ENCODE measurements around the gene STRN4.
"Not testable (repeated sequence)": the region's sequence is repeated elsewhere in the genome, so short reads cannot be mapped to it uniquely, and the experiment has no call there.

STRN4 gene

GRCh38 chr19:46772170-46773017 lies 26.1 kb upstream of the STRN4 start:
- no peak for DNase-seq (ENCODE audit: low read depth)

GRCh38 chr19:46768746-46769145 lies 22.5 kb upstream of the STRN4 start:
- DNase-seq (ENCODE audit: low read depth): not testable (repeated sequence)

DNA sequence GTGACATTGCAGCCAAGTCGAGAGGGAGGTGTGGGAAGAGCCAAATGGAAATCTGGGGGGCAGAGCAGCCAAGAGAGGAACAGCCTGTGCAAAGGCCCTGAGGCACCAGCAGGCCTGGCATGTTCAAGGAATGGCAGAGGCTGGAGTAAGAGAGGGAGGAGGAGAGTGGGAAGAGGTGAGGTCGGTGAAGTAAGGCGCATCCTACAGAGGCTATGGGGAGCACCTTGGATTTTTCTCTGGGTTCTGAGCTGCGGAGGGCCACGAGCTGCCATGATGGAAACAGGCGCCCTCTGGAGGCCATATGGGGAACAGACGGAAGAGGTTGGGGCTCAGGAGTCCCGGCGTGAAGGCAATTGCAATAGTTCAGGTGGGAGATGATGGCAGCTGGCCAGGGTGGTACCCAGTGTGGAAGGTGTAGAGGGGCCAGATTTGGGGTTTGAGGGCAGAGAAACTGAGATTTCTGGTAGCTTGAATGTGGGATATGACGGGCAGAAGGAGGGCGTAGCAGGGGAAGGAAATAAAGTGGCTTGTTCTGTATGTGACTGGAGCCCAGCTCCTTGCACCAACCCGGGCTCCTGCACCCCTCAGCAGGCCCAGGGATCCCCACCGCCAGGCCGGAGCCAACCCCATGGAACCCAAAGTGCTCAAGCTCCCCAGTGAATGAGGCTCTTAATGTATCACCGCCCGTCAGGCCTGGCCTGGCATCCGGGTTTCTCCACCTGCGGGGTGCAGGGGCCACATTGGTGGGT lies 20.5 kb upstream of the STRN4 start:
- DNase-seq (ENCODE audit: low read depth): no peak

DNA sequence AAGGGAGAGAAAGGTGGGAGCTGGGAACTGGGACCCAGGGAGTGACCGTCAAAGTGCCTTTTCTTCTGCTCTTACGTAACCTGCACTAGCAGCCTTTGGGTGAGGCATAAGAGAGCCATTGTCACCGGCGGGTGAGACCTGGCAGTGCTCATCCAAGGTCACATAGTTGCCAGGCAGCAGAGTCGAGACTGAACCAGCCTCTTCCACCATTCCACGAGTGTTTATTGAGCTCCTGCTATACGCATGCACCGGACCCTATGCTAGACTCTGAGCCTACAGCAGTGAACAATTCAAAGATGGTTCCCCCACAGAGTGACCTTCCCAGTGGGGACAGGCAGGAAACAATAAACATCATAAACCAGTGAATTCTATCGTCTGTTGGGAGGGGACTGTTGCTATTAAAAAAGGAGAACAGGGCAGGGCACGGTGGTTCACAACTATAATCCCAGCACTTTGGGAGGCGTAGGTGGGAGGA lies 18.6 kb upstream of the STRN4 start:
- no peak for DNase-seq (ENCODE audit: low read depth)

GRCh38 chr19:46762245-46762890 lies 16.1 kb upstream of the STRN4 start:
- DNase-seq (ENCODE audit: low read depth): no peak

DNA sequence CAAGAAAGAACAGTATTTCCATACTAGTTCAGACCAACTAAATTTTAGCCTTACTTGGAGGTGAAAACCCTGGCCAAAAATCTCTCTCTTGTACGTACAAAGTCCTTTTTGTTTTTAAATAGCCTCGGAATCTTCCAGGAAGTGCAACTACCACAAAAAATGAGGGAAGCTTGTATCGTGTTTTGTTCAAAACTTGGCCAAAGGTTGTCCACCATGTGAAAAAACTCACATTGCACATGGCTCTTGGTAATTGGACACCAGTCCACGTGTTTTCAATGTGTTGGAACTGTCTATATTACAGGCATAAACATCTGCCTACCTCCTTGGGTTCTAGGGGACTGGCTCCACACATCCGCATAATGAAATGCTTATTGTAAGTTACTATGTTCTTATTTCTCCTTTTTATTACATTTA lies 15.2 kb upstream of the STRN4 start:
- no peak for DNase-seq (ENCODE audit: low read depth)

GRCh38 chr19:46760897-46761296 lies 14.6 kb upstream of the STRN4 start:
- not testable (repeated sequence) for DNase-seq (ENCODE audit: low read depth)

DNA sequence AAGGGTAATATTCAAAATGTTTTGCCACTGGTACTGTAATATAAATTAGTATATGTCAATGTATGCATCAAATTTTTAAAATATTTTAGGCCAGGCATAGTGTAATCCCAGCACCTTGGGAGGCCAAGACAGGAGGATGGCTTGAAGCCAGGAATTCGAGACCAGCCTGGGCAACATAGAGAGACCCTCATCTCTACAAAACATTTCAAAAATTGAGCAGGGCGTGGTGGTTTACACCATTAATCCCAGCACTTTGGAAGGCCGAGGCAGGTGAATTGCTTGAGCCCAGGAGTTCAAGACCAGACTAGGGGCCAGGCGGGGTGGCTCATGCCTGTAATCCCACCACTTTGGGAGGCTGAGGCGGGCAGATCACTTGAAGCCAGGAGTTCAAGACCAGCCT lies 14.1 kb upstream of the STRN4 start:
- no peak for DNase-seq (ENCODE audit: low read depth)

DNA sequence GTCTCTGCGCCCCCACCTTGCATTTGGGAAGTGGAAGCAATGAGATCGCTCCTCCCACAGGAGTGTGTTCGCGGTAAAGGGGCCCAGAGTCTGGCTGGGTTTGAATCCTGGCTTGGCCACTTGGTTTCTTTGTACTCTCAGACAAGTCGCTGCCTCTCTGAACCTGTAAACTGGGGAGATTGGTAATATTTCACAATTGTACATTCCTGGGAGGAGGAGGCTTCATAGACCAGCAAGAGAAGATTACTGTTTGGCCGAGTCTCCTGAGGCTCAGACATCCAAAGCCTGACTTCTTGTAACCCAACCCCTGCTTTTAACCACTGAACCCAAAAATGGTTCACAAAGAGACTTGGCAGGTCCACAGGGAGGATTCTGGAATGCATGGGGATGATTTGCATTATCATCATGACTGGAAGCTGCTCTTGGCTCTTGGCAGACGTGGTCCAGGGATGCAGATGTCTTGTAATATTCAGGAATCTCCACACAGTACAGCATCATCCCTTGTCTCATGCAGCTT lies 13.6 kb upstream of the STRN4 start:
- no peak for DNase-seq (ENCODE audit: low read depth)

DNA sequence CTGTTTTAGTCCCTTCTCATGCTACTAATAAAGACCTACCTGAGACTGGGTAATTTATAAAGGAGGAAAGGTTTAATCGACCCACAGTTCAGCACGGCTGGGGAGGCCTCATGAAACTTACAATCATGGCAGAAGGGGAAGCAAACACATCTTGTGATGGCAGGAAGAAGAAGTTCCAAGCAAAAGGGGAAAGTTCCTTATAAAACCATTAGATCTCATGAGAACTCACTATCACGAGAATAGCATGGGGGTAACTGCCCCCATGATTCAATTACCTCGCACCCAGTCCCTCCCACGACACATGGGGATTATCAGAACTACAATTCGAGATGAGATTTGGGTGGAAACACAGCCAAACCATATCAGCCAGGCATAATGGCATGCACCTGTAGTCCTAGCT lies 13.0 kb upstream of the STRN4 start:
- no peak for DNase-seq (ENCODE audit: low read depth)

GRCh38 chr19:46756544-46756888 lies 10.3 kb upstream of the STRN4 start:
- DNase-seq (ENCODE audit: low read depth): no peak

DNA sequence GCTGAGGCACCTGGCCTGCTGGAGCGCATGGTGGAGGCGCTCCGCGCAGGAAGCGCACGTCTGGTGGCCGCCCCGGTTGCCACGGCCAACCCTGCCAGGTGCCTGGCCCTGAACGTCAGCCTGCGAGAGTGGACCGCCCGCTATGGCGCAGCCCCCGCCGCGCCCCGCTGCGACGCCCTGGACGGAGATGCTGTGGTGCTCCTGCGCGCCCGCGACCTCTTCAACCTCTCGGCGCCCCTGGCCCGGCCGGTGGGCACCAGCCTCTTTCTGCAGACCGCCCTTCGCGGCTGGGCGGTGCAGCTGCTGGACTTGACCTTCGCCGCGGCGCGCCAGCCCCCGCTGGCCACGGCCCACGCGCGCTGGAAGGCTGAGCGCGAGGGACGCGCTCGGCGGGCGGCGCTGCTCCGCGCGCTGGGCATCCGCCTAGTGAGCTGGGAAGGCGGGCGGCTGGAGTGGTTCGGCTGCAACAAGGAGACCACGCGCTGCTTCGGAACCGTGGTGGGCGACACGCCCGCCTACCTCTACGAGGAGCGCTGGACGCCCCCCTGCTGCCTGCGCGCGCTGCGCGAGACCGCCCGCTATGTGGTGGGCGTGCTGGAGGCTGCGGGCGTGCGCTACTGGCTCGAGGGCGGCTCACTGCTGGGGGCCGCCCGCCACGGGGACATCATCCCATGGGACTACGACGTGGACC lies 9.7 kb upstream of the STRN4 start:
- DNase-seq (ENCODE audit: low read depth): no peak

- no peak for DNase-seq (ENCODE audit: low read depth)
Observed at GRCh38 chr19:46755077-46755852, 9.0 kb upstream of the STRN4 start.

DNA sequence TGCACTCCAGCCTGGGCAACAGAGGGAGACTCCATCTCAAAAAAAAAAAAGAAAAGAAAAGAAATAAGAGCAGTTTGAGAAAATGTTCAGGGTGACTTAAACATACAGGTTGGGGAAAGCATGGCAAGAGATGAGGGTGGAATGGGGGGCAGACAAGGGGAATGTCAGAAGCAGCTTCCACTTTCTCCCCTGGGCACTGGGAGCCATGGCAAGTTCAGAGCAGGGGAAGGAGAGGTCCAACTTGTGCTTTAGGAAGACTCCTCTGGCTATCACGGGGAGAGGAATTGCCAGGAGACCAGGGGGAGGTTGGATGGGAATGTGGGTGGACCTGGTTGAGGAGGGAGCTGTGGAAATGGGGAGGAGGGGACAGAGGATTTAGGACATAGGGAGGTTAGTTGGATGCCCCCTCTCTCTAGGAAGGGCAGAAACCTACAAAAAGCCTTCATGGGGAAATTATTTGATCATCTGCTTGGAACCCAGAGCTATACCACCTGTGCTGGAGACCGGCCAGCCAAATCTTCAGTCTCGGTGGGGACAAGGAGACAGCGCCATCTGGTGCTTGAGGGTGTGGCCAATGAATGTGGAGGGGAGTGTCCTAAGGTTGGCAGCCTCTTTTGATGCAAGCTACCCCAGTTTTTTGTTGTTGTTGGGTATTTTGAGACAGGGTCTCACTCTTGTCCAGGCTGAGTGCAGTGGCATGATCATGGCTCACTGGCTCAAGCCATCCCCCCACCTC lies 7.3 kb upstream of the STRN4 start:
- DNase-seq (ENCODE audit: low read depth): peak; percentile 42

DNA sequence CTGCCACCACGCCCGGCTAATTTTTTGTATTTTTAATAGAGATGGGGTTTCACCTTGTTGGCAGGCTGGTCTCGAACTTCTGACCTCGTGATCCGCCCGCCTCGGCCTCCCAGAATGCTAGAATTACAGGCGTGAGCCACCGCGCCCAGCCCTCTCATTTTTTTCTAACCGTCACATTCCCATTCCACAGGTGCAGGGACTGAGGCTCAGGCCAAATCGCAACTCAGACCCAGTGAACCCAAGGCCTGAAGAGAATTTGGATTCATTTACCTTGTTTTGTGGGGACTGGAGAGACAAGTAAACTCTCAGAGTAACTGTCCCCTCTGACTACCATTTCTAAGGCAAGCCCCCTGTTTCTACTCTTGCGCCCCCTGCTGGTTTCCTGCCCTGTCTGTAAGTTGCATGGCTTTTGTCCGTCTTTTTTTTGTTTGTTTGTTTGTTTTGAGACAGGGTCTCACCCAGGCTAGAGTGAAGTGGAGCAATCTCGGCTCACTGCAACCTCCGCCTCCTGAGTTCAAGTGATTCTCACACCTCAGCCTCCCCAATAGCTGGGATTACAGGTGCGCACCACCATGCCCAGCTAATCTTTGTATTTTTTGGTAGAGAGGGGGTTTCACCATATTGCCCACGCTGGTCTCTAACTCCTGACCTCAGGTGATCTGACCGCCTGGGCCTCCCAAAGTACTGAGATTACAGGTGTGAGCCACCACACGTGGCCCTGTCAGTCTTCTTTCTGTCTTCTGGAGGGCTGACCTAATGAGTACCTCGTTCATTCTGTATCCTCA lies 2.3 kb upstream of the STRN4 start:
- DNase-seq (ENCODE audit: low read depth): peak; percentile 70

- peak; percentile 17 for DNase-seq (ENCODE audit: low read depth)
Observed at GRCh38 chr19:46745521-46746280, 549 bp downstream of the STRN4 start, which contains the start of gene FKRP. FKRP (plus strand) TSS chr19:46746057; CDS start chr19:46755451, 9,394 bp downstream.

GRCh38 chr19:46745030-46745429 lies 1.2 kb downstream of the STRN4 start:
- no peak for DNase-seq (ENCODE audit: low read depth)

- no peak for DNase-seq (ENCODE audit: low read depth)
Observed at GRCh38 chr19:46744005-46744691, 2.1 kb downstream of the STRN4 start.

Measured in stimulated activated CD8-positive, alpha-beta memory T cell treated with anti-CD3 and anti-CD28 coated beads, Interleukin-12 subunit alpha, Interleukin-12 subunit beta, amount 100 ng/mL, for 1 hour (primary cell).